ENCODE data around the gene PRR7.

Gene PRR7

DNA sequence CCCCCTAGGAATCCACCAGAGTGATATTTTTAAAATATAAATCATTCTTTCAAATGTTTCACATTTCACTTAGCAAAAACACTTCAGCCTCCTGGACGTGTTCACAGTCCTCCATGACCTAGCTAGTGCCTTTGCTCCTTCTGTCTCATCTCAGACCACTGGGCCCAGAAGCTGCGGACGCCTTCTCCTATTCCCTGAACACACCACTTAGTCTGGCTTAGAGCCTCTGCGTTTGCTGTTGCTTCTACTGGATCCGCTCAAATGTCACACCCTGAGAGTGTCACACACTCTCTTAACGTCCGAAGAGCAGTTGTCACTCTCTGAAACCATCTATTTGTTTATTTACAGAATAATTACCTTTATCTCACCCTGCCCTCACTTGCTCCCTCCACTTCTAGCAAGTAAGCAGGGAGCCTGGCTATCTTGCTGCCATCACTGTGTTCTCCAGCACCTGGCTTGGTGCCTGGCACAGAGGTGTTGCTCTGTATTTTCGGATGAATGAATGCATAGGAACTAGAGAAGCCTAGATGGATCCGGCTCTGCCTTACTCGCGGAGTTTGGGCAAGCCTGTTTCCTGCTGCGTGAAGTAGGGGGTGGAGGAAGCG lies 21.3 kb upstream of the PRR7 start:
- DNase-seq, result no peak

DNA sequence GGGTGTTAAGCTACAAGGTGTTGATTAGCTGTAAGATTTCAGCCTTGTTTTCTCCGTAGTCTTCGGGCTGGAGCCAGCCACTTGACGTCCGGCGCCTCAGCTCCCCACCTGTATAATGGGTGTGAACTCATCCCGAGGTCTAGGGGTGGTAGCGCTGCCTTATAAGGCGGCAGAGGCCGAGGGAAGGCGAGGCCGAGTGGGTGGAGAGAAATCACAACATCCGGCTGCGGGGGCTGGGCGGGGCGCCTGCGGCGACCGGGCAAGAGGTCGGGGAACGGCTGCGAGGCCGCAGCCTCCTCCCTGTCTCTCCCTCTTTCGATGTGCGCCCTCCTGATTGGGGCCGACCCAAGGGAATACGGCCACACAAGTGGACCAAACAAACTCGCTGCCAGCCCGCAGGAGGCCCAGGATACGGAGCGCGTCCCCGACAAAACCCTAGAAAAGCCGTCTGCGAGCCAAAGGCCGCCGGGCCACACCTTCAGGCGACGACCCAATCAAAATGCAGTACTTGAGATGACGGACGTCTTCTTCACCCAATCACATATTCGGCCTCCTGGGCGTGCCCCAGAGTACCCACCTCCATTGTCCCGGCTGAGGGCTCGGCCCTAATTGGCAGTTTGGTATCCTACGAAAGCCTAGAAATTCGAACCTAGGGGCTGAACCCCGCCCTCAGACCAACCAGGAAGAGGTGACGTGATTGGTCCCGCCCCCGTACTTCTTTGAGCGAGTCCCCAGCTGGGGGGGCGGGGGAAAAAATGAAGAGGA lies 20.6 kb upstream of the PRR7 start:
- DNase-seq, result peak; percentile 97

DNA sequence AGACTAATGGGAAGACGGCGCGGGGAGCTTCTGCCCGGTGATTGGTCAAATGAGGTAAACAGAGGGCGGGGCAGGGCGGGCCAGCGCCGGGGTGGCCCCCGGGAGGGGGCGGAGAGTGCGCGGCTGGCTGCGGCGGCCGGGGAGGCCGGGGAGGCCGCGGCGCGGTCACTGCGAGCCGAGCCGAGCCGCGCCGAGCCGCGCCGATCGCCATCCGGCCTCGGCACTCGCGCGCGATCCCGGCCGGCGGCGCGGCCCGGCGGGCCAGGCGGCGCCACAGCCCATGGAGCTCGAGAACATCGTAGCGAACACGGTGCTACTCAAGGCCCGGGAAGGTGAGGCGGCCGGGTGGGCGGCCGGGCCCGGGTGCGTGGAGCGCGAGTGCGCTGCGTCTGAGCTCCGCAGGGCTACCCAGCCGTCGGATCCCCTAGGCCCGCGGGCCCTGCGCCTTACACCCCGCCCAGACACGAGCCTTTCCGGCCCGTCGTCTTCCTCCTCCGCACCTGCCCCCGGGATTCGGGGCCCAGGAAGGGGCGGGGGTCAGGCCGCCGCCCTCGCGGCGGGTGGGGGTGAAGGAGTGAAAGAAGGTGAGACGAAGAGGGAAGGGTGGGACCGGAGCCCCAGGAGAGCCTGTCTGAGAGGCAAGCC lies 19.9 kb upstream of the PRR7 start, which contains the start of gene GRK6:
Gene GRK6, plus strand, starts transcription at position 111 of the 645 bp plus-strand sequence. Its CDS starts 170 bp downstream, at position 281.
- DNase-seq, result no peak

DNA sequence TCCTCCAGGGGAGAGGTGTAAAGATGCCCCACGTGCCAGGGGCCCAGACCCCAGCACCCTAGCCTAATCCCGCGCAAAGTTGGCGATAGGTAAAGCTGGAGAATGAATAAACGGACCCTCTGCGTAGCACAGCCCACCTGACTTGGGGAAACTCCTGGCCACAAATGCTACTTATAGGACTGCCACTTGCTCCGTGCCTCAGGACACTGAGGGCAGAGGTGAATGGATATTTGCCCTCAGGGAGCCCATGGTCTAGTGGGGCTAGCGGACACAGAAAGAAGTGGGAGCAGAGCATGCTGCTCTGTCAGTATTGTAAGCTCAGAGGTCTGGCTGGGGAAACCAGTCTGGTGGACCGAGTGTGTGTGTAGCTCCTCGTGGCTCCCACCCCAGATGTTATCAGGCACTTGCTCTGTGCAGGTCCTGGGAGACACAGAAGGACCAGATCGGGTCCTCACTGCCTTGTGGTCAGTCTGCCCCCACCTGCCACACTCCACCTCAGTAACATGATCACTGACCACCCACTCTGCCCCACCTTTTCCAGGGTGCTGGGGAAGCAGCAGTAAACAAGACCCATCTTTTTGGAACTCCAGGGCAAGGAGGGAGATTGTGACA lies 19.3 kb upstream of the PRR7 start:
- no peak for DNase-seq

DNA sequence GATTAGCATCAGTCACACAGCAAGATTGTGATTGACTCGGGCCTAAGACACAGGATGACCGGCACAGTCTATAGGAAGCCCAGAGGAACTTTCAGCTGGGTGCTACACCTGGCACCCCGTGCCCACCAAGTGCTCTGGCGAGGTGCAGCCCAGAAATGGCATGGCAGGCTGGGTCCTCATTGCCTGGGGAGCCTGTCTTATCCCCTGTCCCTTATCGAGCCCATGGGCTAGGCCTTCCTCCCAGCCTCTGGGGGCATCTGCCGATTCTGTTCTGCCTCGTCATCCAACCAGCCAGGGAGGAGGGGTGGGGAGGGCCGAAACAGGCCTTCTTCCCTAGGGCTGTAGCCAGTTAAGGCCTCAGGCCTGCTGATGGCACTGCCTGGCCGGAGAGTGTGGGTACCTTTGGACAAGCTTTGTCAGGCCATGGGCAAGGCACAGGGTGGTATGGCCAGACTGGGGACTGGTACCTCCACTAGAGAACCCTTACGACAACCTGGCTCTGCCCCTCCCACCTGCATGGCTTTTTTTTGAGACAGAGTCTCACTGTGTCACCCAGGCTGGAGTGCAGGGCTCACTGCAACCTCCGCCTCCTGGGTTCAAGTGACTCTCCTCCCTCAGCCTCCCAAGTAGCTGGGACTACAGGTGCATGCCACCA lies 18.6 kb upstream of the PRR7 start:
- no peak for DNase-seq

DNA sequence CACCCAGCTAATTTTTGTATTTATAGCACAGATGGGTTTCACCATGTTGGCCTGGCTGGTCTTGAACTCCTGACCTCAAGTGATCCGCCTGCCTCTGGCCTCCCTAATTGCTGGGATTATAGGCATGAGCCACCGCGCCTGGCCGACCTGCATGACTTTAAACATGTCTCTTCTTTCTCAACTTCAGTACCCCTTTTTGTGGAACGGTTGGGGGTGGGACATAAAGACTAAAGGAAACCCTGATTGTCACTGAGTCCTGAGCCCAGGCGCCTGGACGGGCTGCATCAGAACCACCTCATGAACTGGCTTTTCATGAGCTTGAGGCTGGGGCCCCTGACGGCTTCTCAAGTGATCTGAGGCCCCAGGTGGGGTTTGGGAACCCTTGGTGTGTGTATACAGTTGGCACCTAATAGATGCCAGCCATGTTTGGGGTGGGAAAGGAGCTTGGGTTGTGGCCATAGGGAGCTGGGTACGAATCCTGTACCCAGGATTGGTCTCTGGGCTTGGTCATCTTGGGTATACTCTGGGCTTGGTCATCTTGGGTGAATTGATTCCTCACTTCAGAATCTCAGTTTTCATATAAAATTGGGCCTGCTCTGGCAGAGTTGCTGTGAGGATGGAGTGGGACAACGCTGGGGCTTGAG lies 17.9 kb upstream of the PRR7 start:
- no peak for DNase-seq

DNA sequence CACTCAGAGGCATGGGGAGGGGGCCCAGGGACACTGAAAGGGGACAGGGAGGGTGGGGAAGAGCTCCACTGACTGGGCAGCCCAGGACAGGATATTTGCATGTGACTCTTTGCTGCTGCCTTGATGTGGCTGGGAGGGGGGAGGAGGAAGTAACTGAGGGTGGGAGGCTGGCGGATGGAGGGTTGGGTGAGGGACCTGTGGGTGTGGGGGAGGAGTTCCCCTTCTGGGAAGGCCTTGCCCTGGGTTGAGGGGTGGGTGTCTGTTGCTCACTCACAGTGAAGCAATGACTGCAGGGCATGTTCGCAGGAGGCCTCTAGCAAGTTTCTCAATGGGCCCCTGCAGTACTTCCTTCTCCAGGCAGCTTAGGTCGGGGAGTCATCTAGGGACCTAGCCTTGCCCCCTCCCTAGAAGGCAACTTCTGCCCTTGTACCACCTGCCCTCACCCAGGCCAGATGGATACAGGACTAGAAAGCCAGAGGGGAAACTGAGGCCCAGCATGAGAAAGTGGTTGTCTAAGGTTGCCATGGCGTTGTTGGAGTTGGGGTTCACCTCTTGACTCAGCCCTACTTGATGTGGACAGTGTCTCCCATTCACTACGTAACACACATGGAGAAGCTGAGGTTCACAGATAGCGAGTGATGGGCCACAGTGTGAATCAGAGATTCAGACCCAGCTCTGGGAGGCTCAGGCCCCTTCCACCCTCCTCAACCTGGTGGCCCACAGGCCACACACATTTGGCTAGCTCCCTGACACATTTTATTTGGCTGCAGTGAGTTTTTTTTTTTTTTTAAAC lies 17.2 kb upstream of the PRR7 start:
- no peak for DNase-seq

DNA sequence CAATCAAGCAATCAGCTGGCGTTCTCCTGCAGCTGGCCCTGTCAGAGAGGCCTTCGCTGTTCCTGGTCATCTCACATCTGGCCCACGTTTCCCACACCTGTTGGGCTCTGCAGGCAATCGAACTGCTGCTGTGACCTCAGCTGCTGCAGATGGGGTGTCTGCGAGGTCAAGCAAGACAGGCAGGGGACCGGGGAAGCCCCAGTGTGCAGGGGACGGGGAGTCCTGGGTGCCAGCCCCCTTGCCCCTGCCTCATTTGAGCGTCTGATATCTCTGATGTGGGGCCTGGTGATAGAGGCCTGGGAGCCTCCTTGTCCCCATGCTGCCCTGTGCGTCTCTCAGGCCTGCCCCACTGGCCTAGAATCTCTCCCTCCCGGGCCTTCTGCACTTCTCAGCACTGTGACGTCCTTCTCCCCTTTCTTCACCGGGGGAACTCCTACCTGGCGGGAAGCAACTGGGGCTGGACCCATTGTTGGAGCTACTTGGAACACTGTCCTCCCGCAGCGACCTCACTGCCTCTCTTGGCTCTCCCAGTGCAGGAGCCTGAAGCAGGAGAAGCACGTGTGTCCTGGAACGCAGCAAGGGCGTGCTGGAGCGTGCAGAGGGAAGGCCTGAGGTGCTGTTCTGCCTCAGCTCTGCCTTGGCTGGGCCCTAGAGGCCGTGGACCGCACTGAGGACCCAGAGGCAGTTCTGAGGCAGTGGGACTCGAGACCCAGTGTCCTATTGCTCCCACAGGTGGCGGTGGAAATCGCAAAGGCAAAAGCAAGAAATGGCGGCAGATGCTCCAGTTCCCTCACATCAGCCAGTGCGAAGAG lies 16.3 kb upstream of the PRR7 start:
- DNase-seq, result no peak

DNA sequence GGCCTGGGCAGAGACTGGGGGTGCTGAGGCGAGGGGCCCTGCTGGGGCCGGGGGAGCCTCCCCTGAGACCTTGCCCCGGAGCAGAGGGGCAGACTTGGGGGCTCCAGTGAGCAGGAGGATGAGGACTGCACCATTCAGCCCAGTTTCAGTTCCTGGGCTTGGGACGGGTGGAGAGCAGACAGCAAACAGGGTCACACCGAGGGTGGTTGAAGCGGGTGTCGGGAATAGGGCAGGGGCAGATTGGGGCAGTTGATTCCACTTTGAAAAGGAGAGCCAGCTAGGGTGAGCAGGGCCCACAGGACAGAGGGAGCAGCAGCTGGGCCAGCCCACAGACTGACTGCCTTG lies 15.7 kb upstream of the PRR7 start:
- DNase-seq, result no peak

DNA sequence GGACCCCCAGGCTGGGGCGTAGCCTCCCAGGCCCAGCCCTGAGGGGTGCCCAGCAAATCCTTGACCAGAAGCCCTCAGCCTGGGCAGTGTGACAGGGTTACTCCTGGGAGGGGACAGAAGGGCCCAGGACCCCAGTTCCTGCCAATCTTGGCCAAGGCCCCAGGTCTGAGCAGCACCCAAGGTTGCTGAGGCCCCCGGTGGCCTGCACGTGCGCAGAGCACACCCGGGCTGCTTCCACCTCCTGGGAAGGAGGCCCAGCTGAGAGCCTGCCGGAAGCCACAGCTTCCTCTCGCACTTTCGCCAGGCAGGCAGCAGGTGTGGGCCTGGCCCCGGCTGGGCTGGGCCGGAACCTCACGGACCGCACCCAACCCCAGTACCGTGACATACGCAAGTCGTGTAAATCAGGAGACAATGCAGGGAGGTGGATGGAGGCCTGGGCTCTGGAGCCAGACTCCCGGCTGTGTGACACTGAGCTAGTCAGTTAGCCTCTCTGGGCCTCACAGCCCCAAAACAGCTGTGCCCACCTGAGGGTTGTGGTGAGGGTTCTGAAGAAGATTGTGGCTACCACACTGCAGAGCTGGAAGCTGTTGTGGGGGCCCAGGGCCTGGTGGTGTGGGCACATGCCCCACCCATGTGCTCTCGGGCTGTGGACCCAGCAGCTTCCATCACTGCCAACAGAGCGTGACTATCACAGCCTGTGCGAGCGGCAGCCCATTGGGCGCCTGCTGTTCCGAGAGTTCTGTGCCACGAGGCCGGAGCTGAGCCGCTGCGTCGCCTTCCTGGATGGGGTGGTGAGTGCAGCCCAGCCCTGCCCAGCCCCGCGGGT lies 15.1 kb upstream of the PRR7 start:
- DNase-seq, result no peak

DNA sequence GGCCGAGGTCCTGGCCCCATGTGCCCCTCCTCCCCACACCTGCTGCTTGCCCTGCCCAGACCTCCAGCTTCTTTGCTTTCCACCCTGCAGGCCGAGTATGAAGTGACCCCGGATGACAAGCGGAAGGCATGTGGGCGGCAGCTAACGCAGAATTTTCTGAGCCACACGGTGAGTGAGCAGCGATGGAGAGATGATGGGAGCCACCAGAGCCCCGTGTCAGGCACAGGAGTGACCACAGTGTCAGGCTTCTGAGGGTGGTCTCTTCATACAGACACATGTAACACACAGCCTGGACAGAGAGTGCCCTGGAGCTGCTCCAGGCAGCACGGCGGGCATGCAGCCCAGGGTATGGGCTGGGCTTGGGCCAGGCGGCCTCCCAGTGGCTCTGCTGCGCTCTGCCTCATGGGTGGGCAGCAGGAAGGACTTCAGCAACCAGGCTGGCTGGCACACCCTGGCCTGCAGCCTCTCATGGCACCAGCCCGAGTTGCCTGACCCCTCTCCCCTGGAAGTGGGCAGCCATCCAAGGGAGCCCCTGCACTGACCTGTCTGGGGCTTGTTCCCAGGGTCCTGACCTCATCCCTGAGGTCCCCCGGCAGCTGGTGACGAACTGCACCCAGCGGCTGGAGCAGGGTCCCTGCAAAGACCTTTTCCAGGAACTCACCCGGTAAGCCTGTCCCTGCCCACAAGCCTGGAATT lies 14.3 kb upstream of the PRR7 start:
- DNase-seq, result no peak

DNA sequence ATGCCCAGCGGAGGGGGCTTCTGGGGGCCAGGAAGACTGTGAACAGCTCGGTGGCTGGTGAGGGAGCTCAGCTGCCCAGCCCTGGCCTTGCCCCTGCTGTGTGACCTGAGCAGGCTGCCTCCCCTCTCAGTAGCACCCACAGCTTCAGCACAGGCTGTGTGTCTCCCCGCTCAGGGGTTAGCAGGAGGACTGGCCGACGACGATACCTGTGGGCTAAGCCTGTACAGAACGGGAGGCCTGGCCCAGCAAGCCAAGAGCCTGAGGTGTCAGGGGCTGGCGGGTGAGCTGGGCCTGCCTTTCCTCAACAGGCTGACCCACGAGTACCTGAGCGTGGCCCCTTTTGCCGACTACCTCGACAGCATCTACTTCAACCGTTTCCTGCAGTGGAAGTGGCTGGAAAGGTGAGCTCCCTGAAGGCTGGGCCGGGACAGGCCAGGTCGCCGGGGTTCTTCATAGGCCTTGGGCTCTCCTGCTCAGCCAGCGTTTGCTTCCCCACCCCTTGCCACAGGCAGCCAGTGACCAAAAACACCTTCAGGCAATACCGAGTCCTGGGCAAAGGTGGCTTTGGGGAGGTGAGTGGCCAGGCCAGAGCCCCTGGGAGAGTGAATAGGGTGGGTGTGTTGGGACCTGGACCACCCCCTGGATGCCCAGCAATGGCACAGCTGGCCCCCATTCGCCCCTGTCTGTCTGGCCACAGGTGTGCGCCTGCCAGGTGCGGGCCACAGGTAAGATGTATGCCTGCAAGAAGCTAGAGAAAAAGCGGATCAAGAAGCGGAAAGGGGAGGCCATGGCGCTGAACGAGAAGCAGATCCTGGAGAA lies 13.6 kb upstream of the PRR7 start:
- no peak for DNase-seq

DNA sequence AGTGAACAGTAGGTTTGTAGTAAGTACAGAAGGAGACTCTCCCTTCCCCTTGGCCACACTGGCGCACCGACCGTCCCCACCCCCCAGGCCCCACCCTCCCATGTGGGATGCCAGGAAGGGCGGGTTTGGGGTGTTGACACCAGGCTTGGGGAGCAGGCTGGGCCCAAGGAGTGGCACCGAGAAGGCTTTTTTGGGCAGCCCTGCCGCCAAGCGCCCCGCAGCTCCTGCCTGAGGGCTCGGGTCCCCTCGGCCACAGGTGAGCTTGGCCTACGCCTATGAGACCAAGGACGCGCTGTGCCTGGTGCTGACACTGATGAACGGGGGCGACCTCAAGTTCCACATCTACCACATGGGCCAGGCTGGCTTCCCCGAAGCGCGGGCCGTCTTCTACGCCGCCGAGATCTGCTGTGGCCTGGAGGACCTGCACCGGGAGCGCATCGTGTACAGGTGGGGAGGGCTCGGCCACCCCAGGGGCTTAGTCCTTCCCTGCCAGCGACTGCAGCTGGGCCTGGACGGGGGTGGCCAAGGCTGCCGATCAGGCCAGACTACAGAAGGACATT lies 12.9 kb upstream of the PRR7 start:
- no peak for DNase-seq

DNA sequence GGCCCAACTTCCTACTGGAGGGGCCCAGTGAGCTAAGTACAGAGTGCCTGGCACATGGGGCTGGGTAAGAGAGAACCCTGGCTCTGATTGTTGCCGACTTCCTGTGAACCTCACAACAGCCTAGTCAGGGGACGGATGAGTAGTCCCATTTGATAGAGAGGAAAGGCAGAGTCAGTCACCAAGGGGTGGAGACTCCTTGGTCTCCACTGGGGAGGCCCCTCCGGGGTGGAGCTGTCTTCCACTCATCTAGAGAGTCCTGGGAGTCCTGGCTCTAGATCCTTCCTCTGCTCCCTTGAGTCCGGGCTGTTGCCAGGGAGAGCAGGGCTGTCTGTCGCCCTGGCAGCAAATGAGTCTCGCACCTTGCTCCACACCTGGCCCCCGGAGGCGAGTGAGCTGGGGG lies 12.2 kb upstream of the PRR7 start:
- DNase-seq, result no peak

DNA sequence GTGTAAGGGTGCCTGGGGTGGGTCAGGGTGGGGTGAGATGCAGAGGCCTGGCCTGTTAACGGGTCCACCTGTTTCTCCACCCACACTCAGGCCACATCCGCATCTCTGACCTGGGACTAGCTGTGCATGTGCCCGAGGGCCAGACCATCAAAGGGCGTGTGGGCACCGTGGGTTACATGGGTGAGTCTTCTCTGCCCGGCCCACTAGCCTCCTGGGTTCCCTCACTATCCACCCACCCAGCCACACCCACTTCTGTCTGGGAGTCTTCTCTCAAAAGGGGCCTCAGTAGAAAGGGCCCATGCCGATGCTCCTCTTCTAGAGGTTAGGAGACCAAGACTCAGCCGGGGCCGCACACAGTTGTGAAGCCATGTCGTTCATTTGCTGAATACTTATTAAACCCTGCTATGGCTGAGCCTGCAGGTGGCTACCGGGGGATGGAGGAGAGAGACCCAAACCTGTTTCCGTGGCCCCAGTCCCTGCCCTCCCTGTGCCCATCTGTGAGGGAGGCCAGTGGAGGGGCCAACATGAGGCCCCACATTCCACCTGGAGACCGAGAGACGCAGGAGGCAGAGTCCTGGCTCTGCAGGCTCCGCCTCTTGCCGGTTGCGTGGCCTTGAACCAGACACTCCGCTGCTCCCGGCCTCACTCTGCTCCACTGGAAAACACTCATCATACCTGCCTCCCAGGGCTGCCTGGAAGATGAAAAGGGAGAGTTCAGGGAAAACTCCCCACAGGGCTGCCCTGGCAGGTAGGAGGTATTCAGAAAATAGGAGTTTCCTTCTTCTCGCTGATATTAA lies 11.5 kb upstream of the PRR7 start:
- DNase-seq, result no peak

DNA sequence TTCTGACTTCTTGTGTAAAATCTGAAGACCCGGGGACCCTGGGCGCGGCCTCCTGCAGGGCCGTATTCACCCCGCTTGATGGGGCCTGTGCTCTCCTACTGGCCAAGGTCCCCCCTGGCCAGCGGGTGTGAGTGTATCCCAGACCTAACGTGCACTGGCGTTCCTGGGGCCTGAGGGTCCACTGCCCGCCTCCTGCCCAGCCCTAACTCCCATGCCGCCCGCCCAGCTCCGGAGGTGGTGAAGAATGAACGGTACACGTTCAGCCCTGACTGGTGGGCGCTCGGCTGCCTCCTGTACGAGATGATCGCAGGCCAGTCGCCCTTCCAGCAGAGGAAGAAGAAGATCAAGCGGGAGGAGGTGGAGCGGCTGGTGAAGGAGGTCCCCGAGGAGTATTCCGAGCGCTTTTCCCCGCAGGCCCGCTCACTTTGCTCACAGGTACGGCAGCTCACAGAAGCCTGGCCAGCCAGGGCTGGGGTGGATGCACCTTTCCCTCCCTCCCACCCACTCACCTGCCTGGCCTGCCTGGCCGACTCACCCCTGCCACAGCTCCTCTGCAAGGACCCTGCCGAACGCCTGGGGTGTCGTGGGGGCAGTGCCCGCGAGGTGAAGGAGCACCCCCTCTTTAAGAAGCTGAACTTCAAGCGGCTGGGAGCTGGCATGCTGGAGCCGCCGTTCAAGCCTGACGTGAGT lies 10.6 kb upstream of the PRR7 start:
- no peak for DNase-seq

DNA sequence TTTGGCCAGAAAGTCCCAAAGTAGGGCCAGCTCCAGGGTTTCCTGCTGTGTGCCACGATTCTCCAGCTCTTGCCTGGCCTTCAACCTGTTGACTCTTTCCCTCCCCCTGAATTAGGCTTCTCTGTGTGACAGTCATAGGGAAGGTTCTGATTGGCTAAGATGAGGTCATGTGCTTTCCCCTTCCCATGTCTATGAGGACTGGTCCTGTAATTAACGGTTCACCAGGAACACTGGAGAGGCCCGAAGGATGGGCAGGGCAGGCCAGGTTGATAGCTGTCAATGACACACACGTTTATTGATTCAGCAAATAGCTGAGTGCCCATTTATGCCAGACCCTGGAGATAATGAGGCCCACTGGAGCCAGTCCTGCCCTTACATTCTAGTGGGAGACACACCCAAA lies 9.0 kb upstream of the PRR7 start:
- peak; percentile 28 for DNase-seq
